Gastrocnemius medialis (tissue), 4 donors: ENCODE results near the gene SFTPD. TPM values are rescaled to one million over a fixed set of nuclear protein-coding genes. Genes with fewer than 3 reads are reported as not detected.
"Not testable (repeated sequence)": the region's sequence is repeated elsewhere in the genome, so short reads cannot be mapped to it uniquely, and the experiment has no call there.

ENCODE experiments used
- ATAC-seq, 2 donors: fragments of 150-250 bp; one replicate each; pipeline ENCODE4 v1.9.1; 2016
- DNase-seq, 2 donors: peaks; one replicate each; pipeline ENCODE4 v3.0.0-alpha.2; 2019
- H3K27ac ChIP-seq, 4 donors: fragments of 200-600 bp; sonication (generic); 1 replicate in 1 of 4; 2 replicates in 3 of 4; pipeline ENCODE4 v1.5.1; 2016 to 2018; ENCODE audit warnings: mild to moderate bottlenecking in 2 of 4, moderate library complexity in 1 of 4
- H3K27me3 ChIP-seq, 3 donors: fragments of 200-600 bp; sonication (generic) in 2 of 3; 1 replicate in 1 of 3; 2 replicates in 2 of 3; pipeline versions ENCODE4 v1.5.1 to v1.6.0; 2016 to 2019; ENCODE audit warnings: mild to moderate bottlenecking in 1 of 3, moderate library complexity in 1 of 3
- H3K36me3 ChIP-seq, 2 donors: fragments of 200-600 bp; sonication (generic) in 1 of 2; one replicate each; pipeline ENCODE4 v1.5.1; 2017 to 2018
- H3K4me1 ChIP-seq, 2 donors: fragments of 200-600 bp; sonication (generic) in 1 of 2; one replicate each; pipeline ENCODE4 v1.5.1; 2016 to 2017; ENCODE audit warnings: mild to moderate bottlenecking in 2 of 2
- H3K4me3 ChIP-seq, 4 donors: fragments of 200-600 bp; sonication (generic) in 3 of 4; 1 replicate in 1 of 4; 2 replicates in 3 of 4; pipeline ENCODE4 v1.5.1; 2016 to 2019; ENCODE audit warnings: mild to moderate bottlenecking in 2 of 4
- H3K9me3 ChIP-seq, 3 donors: fragments of 200-600 bp; sonication (generic) in 2 of 3; 1 replicate in 1 of 3; 2 replicates in 2 of 3; pipeline ENCODE4 v1.5.1; 2016 to 2019
- CTCF ChIP-seq, 5 experiments: fragments of 450-650 bp in 3 of 5; fragments of 200-600 bp in 2 of 5; sonication (generic) in 2 of 5; IDR thresholded peaks in 4 of 5; conservative IDR thresholded peaks in 1 of 5; 1 replicate in 4 of 5; 2 replicates in 1 of 5; pipeline ENCODE4 v1.5.1; 2016 to 2019; ENCODE audit warnings: antibody characterized with exemption in 5 of 5, mild to moderate bottlenecking in 3 of 5, moderate library complexity in 3 of 5
- POLR2A ChIP-seq, 2 donors: fragments of 450-650 bp; IDR thresholded peaks; one replicate each; pipeline ENCODE4 v1.6.1; 2017; ENCODE audit warnings: antibody characterized with exemption in 2 of 2, mild to moderate bottlenecking in 2 of 2, moderate library complexity in 2 of 2
- in situ Hi-C, 4 donors: fragments of 200-750 bp; cut with MboI; loops; one replicate each; pipeline versions ENCODE4 v1.15.0 to v1.8.0; 2017; ENCODE audit warnings: low sequenced_read_pairs in 4 of 4
- intact Hi-C: fragments of 100-400 bp; cut with DNase I; formaldehyde crosslinking; loops from one replicate; pipeline ENCODE4 v1.15.1; 2023; ENCODE audit warnings: low total_unique reads
- total RNA-seq, 4 donors: library from RNA; depleted of rRNA; stranded (reverse); fragments of >200 nt; gene quantifications; one replicate each; pipeline versions ENCODE4 v1.1.0 to v1.2.3, GENCODE V29; 2016

Gene SFTPD
- total RNA-seq, 4 donors from 2014 or later = 0.73 TPM; not detected in 3

- Histone ChIP-seq H3K9me3 (no peaks in the 10 kb centered on the region), H3K36me3 (no peaks in the 10 kb centered on the region), H3K4me1 (peaks cover 0 to 10% of the 10 kb centered on the region in 2 donors), H3K27ac (no peak overlapping the region), H3K4me3 (no peak overlapping the region), H3K27me3 (no peaks in the 10 kb centered on the region)
- DNase-seq (no peak), ATAC-seq (no peak)
- in situ Hi-C loops (no loop called here), intact Hi-C loops (no loop called here)
- no peak for TF ChIP-seq POLR2A (IDR thresholded peaks at IDR 0.05)
- no peak for TF ChIP-seq CTCF (IDR thresholded peaks at IDR 0.05 in 4 of 5, conservative IDR thresholded peaks at IDR 0.05 in 1 of 5)
Measured at GRCh38 chr10:79910836-79911235, 38.1 kb downstream of the SFTPD start.

GRCh38 chr10:79910344-79910743, 38.6 kb downstream of the SFTPD start:
- H3K4me1 ChIP-seq = peaks cover 0 to 15% of the 10 kb centered on the region in 2 donors
- no peak overlapping the region for H3K4me3 ChIP-seq
- no peak for TF ChIP-seq CTCF (IDR thresholded peaks at IDR 0.05 in 4 of 5, conservative IDR thresholded peaks at IDR 0.05 in 1 of 5)
- no peak for TF ChIP-seq POLR2A (IDR thresholded peaks at IDR 0.05)
- ATAC-seq (no peak), DNase-seq (no peak)
- no peaks in the 10 kb centered on the region for H3K9me3 ChIP-seq
- H3K27ac ChIP-seq = no peak overlapping the region
- in situ Hi-C loops (no loop called here), intact Hi-C loops (no loop called here)
- H3K36me3 ChIP-seq = no peaks in the 10 kb centered on the region
- H3K27me3 ChIP-seq = no peaks in the 10 kb centered on the region

- no peaks in the 10 kb centered on the region for H3K9me3 ChIP-seq
- no peaks in the 10 kb centered on the region for H3K27me3 ChIP-seq
- peak overlapping the region; percentile 89 to 91 (median 90) for H3K27ac ChIP-seq
- in situ Hi-C loops (no loop called here), intact Hi-C loops (no loop called here)
- H3K4me3 ChIP-seq = peak overlapping the region; percentile 74 to 94 (median 86)
- ATAC-seq = peak; percentile 72 to 87
- peaks cover 0 to 14% of the 10 kb centered on the region in 2 donors for H3K4me1 ChIP-seq
- H3K36me3 ChIP-seq = no peaks in the 10 kb centered on the region
- peak in 1 of 2 donors; percentile 26 for TF ChIP-seq POLR2A (IDR thresholded peaks at IDR 0.05)
- TF ChIP-seq CTCF (IDR thresholded peaks at IDR 0.05 in 4 of 5, conservative IDR thresholded peaks at IDR 0.05 in 1 of 5) = no peak
- DNase-seq = peak; percentile 22 to 27
Measured at GRCh38 chr10:79905322-79906314, 43.3 kb downstream of the SFTPD start.

GRCh38 chr10:79904671-79905321, 44.1 kb downstream of the SFTPD start:
- in situ Hi-C loops = no loop called here
- peak; percentile 84 to 92 for ATAC-seq

GRCh38 chr10:79901571-79901970, 47.3 kb downstream of the SFTPD start:
- H3K9me3 ChIP-seq, H3K36me3 ChIP-seq, H3K4me1 ChIP-seq, in situ Hi-C loops, H3K27me3 ChIP-seq, DNase-seq, H3K27ac ChIP-seq, H3K4me3 ChIP-seq, intact Hi-C loops, ATAC-seq: not testable (repeated sequence)

More at GRCh38 chr10:79904671-79905321, 44.1 kb downstream of the SFTPD start:
- intact Hi-C loops = no loop called here
- H3K4me3 ChIP-seq = peak overlapping the region; percentile 74 to 94 (median 86)
- peak overlapping the region; percentile 89 to 91 (median 90) for H3K27ac ChIP-seq
- H3K27me3 ChIP-seq = no peaks in the 10 kb centered on the region
- H3K36me3 ChIP-seq = no peaks in the 10 kb centered on the region
- no peak for TF ChIP-seq CTCF (IDR thresholded peaks at IDR 0.05 in 4 of 5, conservative IDR thresholded peaks at IDR 0.05 in 1 of 5)
- TF ChIP-seq POLR2A (IDR thresholded peaks at IDR 0.05) = no peak
- H3K9me3 ChIP-seq = no peaks in the 10 kb centered on the region
- peak; percentile 40 to 64 for DNase-seq
- peaks cover 0 to 7% of the 10 kb centered on the region in 2 donors for H3K4me1 ChIP-seq
